Uterus (tissue), 4 donors: ENCODE data around the gene MEIS2. TPM values are rescaled to one million over a fixed set of nuclear protein-coding genes. Genes with fewer than 3 reads are reported as not detected.

Experiments used
- DNase-seq, 2 donors: peaks; one replicate each; pipeline ENCODE4 v3.0.0-alpha.2; 2019 to 2020
- H3K27ac ChIP-seq, 2 donors: fragments of 200-600 bp; sonication (generic); 1 replicate in 1 of 2; 2 replicates in 1 of 2; pipeline ENCODE4 v1.5.1; 2016 to 2018
- H3K27me3 ChIP-seq, 2 donors: fragments of 200-600 bp; sonication (generic); one replicate each; pipeline ENCODE4 v1.5.1; 2018 to 2019; ENCODE audit warnings: control low read depth in 1 of 2
- H3K36me3 ChIP-seq, 2 donors: fragments of 200-600 bp; sonication (generic); one replicate each; pipeline ENCODE4 v1.5.1; 2019; ENCODE audit warnings: control low read depth in 1 of 2
- H3K4me1 ChIP-seq, 2 donors: fragments of 200-600 bp; sonication (generic); one replicate each; pipeline ENCODE4 v1.5.1; 2018 to 2019; ENCODE audit warnings: control low read depth in 1 of 2
- H3K4me3 ChIP-seq, 2 donors: fragments of 200-600 bp; sonication (generic); 1 replicate in 1 of 2; 2 replicates in 1 of 2; pipeline ENCODE4 v1.5.1; 2018 to 2019; ENCODE audit warnings: mild to moderate bottlenecking in 1 of 2
- H3K9me3 ChIP-seq, 2 donors: fragments of 200-600 bp; sonication (generic); one replicate each; pipeline ENCODE4 v1.5.1; 2019; ENCODE audit warnings: control low read depth in 1 of 2
- POLR2A ChIP-seq, 2 donors: fragments of 450-650 bp; IDR thresholded peaks; one replicate each; pipeline ENCODE4 v1.6.1; 2016; ENCODE audit warnings: antibody characterized with exemption in 2 of 2, mild to moderate bottlenecking in 1 of 2, moderate library complexity in 1 of 2
- intact Hi-C: fragments of 100-400 bp; cut with DNase I; formaldehyde crosslinking; loops from one replicate; pipeline ENCODE4 v1.15.1; 2023; ENCODE audit warnings: low total_unique reads
- total RNA-seq, 4 donors: library from RNA; depleted of rRNA in 3 of 4; stranded (reverse); fragments of >200 nt in 3 of 4; gene quantifications; one replicate each; pipeline versions ENCODE4 v1.1.0 to v1.2.4, GENCODE V29; 2014 to 2023
- TF ChIP-seq, protein P1 (sequence below), 4 experiments: fragments of 200-600 bp in 2 of 4; fragments of 450-650 bp in 2 of 4; sonication (generic) in 2 of 4; IDR thresholded peaks; one replicate each; pipeline ENCODE4 v1.5.1; 2016 to 2019; ENCODE audit warnings: antibody characterized with exemption in 4 of 4, mild to moderate bottlenecking in 2 of 4, moderate library complexity in 1 of 4
- donor health status: DM: yes; HTN: yes; CAD: no.

The MEIS2 gene
- total RNA-seq, 4 donors from 2014 or later: 84.0 to 184 (median 112) TPM

DNA sequence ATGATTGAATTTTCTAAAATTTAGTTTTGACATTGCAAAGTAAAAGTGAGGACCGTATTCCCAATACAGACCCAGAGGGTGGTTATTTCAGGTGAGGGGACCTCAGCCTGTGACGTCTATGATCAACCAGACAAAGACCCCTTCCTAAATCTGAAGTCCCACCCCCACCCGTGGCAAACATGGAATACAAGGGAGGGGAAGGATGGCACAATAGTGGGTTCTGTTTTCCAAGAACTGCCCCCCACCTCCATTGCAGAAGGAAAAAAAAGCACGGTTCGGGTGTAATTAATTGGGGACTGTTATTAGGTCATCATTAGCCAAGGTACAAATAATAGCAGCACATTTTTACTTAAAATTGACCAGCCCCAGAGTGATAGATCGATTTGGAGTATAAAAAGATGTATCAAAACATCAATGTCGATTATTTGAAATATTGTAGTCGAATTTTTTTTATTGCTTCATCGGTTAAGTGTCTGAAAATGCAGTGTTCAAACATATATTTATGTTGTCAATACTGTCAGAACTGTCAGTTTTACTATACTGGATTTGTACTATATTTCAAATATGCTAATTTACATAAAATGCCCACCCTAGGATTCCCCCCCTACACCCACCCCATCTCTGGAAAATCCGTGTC lies 7.5 kb upstream of the MEIS2 start:
- no peaks in the 10 kb centered on the region for H3K4me1 ChIP-seq
- no peaks in the 10 kb centered on the region for H3K36me3 ChIP-seq
- no peaks in the 10 kb centered on the region for H3K9me3 ChIP-seq
- peak overlapping the region; percentile 97 for H3K27ac ChIP-seq
- no peak for DNase-seq
- intact Hi-C loops: no loop called here
- H3K4me3 ChIP-seq: peak overlapping the region; percentile 39 to 52
- TF ChIP-seq, protein P1, sequence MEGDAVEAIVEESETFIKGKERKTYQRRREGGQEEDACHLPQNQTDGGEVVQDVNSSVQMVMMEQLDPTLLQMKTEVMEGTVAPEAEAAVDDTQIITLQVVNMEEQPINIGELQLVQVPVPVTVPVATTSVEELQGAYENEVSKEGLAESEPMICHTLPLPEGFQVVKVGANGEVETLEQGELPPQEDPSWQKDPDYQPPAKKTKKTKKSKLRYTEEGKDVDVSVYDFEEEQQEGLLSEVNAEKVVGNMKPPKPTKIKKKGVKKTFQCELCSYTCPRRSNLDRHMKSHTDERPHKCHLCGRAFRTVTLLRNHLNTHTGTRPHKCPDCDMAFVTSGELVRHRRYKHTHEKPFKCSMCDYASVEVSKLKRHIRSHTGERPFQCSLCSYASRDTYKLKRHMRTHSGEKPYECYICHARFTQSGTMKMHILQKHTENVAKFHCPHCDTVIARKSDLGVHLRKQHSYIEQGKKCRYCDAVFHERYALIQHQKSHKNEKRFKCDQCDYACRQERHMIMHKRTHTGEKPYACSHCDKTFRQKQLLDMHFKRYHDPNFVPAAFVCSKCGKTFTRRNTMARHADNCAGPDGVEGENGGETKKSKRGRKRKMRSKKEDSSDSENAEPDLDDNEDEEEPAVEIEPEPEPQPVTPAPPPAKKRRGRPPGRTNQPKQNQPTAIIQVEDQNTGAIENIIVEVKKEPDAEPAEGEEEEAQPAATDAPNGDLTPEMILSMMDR (IDR thresholded peaks at IDR 0.05): no peak
- TF ChIP-seq POLR2A (IDR thresholded peaks at IDR 0.05): no peak
- H3K27me3 ChIP-seq: no peaks in the 10 kb centered on the region

DNA sequence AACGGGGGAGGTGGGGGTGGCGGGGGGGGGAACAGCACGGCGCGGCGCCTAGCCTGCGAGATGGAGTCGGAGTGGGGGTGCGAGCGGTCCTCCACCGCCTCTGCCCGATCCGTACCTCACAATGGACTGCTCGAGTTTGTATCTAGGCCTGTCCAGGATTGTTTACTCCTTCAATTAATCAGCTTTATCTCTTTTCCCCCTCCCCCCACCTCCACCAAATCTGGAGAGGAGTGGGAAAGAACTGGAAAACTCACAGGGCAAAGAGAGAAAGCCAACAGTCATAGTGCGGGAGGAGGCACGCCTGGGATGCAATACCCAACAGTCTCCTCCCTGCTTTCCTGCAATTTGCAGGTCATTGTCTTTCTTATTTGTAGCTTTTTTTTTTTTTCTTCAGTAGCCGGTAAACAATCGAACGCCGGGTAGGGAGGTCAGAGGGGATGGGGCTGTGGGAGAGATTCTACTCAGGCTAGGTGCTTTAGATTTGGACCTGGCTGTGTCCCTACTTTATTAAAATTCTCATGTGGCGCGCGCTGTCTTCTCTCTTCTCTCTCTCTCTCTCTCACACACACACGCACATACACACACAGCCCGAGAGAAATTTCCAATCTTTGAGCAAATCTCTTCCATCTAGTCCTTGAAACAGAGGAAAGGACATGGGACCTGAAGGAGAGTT lies 6.9 kb upstream of the MEIS2 start:
- H3K27me3 ChIP-seq: no peaks in the 10 kb centered on the region
- intact Hi-C loops: no loop called here
- peak; percentile 51 to 63 for DNase-seq
- no peaks in the 10 kb centered on the region for H3K36me3 ChIP-seq
- peak overlapping the region; percentile 97 for H3K27ac ChIP-seq
- no peaks in the 10 kb centered on the region for H3K4me1 ChIP-seq
- H3K9me3 ChIP-seq: no peaks in the 10 kb centered on the region
- H3K4me3 ChIP-seq: peak overlapping the region; percentile 39 to 52
- TF ChIP-seq, protein P1 (IDR thresholded peaks at IDR 0.05): no peak
- TF ChIP-seq POLR2A (IDR thresholded peaks at IDR 0.05): no peak

DNA sequence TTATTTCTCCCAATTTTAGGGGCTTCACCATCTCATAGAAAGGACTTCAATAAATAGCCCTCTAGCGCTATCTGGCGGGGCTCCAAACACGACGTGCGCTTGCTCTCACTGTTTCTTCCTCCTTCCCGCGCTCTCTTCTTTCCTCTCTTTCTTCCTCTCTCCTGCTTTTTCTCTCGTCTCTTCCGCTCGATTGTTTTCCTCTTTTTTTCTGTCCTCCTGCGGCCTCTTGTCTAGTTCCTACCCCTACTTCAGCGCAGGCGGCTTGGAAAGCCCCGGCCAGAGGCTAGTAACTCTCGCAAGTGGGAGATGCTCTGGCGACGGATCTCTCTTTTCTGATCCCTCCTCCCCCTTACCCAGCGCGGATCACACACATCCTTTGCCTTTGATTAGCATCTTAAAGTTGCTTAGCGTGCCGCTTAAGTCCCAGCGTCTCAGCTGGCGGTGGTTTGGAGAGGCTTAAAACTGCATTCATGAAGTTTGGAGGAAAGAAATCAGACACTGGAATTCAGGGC lies 6.2 kb upstream of the MEIS2 start:
- no peaks in the 10 kb centered on the region for H3K36me3 ChIP-seq
- no peaks in the 10 kb centered on the region for H3K4me1 ChIP-seq
- peak; percentile 72 to 83 for DNase-seq
- peak overlapping the region; percentile 97 for H3K27ac ChIP-seq
- H3K4me3 ChIP-seq: peak overlapping the region; percentile 39 to 52
- intact Hi-C loops: no loop called here
- TF ChIP-seq, protein P1 (IDR thresholded peaks at IDR 0.05): no peak
- no peak for TF ChIP-seq POLR2A (IDR thresholded peaks at IDR 0.05)
- no peaks in the 10 kb centered on the region for H3K9me3 ChIP-seq
- H3K27me3 ChIP-seq: no peaks in the 10 kb centered on the region

DNA sequence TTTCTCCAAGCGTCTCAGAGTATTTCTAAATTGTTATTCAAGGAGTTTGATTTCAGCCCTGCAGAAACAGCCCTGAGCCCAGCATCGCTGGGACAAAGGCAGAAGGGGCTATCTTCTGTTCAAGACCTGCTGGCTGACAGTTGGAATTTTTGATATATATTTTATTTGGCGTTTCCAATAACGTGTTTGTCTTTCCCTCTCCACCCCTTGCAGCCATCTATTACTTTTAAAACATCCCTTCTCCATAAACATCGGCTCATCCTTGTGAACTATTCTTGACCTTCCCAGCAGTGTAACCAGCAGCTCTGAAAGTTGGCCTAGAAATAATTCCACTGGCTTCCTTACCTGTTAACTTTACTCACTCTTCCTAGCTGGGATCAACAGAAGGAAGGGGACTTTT lies 5.5 kb upstream of the MEIS2 start:
- TF ChIP-seq, protein P1 (IDR thresholded peaks at IDR 0.05): no peak
- TF ChIP-seq POLR2A (IDR thresholded peaks at IDR 0.05): no peak
- peak overlapping the region; percentile 97 for H3K27ac ChIP-seq
- no peak for DNase-seq
- intact Hi-C loops: no loop called here
- H3K9me3 ChIP-seq: no peaks in the 10 kb centered on the region
- no peaks in the 10 kb centered on the region for H3K27me3 ChIP-seq
- H3K4me3 ChIP-seq: peak overlapping the region; percentile 39 to 52
- H3K36me3 ChIP-seq: no peaks in the 10 kb centered on the region
- no peaks in the 10 kb centered on the region for H3K4me1 ChIP-seq

DNA sequence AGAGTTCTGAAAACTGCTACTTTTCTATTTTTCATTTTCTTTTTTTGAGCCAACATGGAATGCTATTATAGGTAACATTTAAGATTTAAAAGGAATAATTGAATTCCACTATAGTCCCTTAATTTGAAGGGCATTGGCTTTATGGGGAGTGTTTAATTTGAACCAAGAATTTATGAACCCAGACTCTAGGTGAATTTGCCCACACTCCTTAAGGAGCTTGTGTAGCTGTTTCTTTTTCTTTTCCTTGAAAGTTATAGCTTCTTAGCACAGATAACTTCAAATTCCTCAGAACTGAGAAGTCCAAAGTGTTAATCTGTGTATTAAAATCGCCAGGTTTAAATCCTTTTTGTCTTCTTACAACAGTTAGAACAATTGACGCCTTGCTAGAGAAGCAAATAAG lies 4.7 kb upstream of the MEIS2 start:
- intact Hi-C loops: no loop called here
- no peak for DNase-seq
- H3K4me1 ChIP-seq: no peaks in the 10 kb centered on the region
- H3K9me3 ChIP-seq: no peaks in the 10 kb centered on the region
- H3K4me3 ChIP-seq: peak overlapping the region in 1 of 2 donors; percentile 66
- H3K27ac ChIP-seq: peak overlapping the region; percentile 97
- H3K36me3 ChIP-seq: no peaks in the 10 kb centered on the region
- H3K27me3 ChIP-seq: no peaks in the 10 kb centered on the region
- no peak for TF ChIP-seq POLR2A (IDR thresholded peaks at IDR 0.05)
- TF ChIP-seq, protein P1 (IDR thresholded peaks at IDR 0.05): no peak
